Trophoblast cell (in vitro differentiated cells and primary cell): Measurements from ENCODE around the gene ECE2.
A peak's percentile ranks its signal among the peaks of the same experiment; 100 is the strongest.
"Not testable (repeated sequence)": the region's sequence is repeated elsewhere in the genome, so short reads cannot be mapped to it uniquely, and the experiment has no call there.

Experiments used
- DNase-seq, 2 donors: peaks; one replicate each; pipeline ENCODE4 v3.0.0-alpha.2; 2016
- H2AFZ ChIP-seq: 2 replicates; pipeline ENCODE4 v1.6.1; 2013; ENCODE audit warnings: low read length, moderate library complexity, mild to moderate bottlenecking; ENCODE audit not compliant: insufficient read depth, poor library complexity
- H2AK5ac ChIP-seq: 2 replicates; pipeline ENCODE4 v1.6.1; 2013; ENCODE audit warnings: mild to moderate bottlenecking, low read length
- H2BK120ac ChIP-seq: 2 replicates; pipeline ENCODE4 v1.6.1; 2013; ENCODE audit warnings: low read length, mild to moderate bottlenecking, moderate library complexity; ENCODE audit not compliant: insufficient read depth, poor library complexity
- H2BK12ac ChIP-seq: 2 replicates; pipeline ENCODE4 v1.6.1; 2013; ENCODE audit warnings: mild to moderate bottlenecking, low read length, moderate library complexity
- H2BK5ac ChIP-seq: 2 replicates; pipeline ENCODE4 v1.6.1; 2013; ENCODE audit warnings: low read length, low read depth, moderate library complexity, mild to moderate bottlenecking; ENCODE audit not compliant: poor library complexity
- H3K14ac ChIP-seq: 2 replicates; pipeline ENCODE4 v1.6.1; 2013; ENCODE audit warnings: mild to moderate bottlenecking, low read length
- H3K18ac ChIP-seq: 2 replicates; pipeline ENCODE4 v1.6.1; 2013; ENCODE audit warnings: mild to moderate bottlenecking, low read length
- H3K23ac ChIP-seq: 2 replicates; pipeline ENCODE4 v1.6.1; 2013; ENCODE audit warnings: low read length
- H3K27ac ChIP-seq: 2 replicates; pipeline ENCODE4 v1.5.1; 2013; ENCODE audit warnings: low read depth, mild to moderate bottlenecking, inconsistent platforms, low read length, moderate library complexity
- H3K27me3 ChIP-seq: 2 replicates; pipeline ENCODE4 v1.6.1; 2013; ENCODE audit warnings: inconsistent platforms, mild to moderate bottlenecking, low read length, moderate library complexity; ENCODE audit not compliant: insufficient read depth
- H3K36me3 ChIP-seq, 2 experiments: 1 replicate in 1 of 2; 2 replicates in 1 of 2; pipeline ENCODE4 v1.6.1; 2013; ENCODE audit warnings: low read length in 2 of 2, mild to moderate bottlenecking in 2 of 2, moderate library complexity in 1 of 2; ENCODE audit not compliant: insufficient read depth in 2 of 2, control insufficient read depth in 1 of 2
- H3K4ac ChIP-seq: 2 replicates; pipeline ENCODE4 v1.6.1; 2013; ENCODE audit warnings: low read depth, mild to moderate bottlenecking, low read length, moderate library complexity
- H3K4me1 ChIP-seq, 2 experiments: 1 replicate in 1 of 2; 2 replicates in 1 of 2; pipeline ENCODE4 v1.6.1; 2013; ENCODE audit warnings: low read length in 2 of 2, mild to moderate bottlenecking in 2 of 2, moderate library complexity in 1 of 2; ENCODE audit not compliant: insufficient read depth in 2 of 2, control insufficient read depth in 1 of 2
- H3K4me2 ChIP-seq: 2 replicates; pipeline ENCODE4 v1.6.1; 2013; ENCODE audit warnings: inconsistent platforms, mild to moderate bottlenecking, low read length, moderate library complexity
- H3K4me3 ChIP-seq: 2 replicates; pipeline ENCODE4 v1.5.1; 2013; ENCODE audit warnings: mild to moderate bottlenecking, low read depth, low read length, inconsistent platforms
- H3K79me1 ChIP-seq: one replicate; pipeline ENCODE4 v1.6.1; 2013; ENCODE audit warnings: low read length
- H3K79me2 ChIP-seq: 2 replicates; pipeline ENCODE4 v1.6.1; 2013; ENCODE audit warnings: low read length, mild to moderate bottlenecking; ENCODE audit not compliant: control insufficient read depth, insufficient read depth, poor library complexity
- H3K9ac ChIP-seq: 2 replicates; pipeline ENCODE4 v1.6.1; 2013; ENCODE audit warnings: mild to moderate bottlenecking, low read length
- H3K9me3 ChIP-seq: 2 replicates; pipeline ENCODE4 v1.6.1; 2013; ENCODE audit warnings: low read depth, mild to moderate bottlenecking, control low read depth, inconsistent platforms, low read length; ENCODE audit not compliant: insufficient read depth
- H4K12ac ChIP-seq: 2 replicates; pipeline ENCODE4 v1.6.1; 2013; ENCODE audit warnings: low read depth, mild to moderate bottlenecking, low read length, moderate library complexity
- H4K8ac ChIP-seq: 2 replicates; pipeline ENCODE4 v1.6.1; 2013; ENCODE audit warnings: low read depth, mild to moderate bottlenecking, low read length, moderate library complexity
- H4K91ac ChIP-seq: one replicate; pipeline ENCODE4 v1.6.1; 2013; ENCODE audit warnings: low read depth, mild to moderate bottlenecking, low read length, moderate library complexity
- WGBS: extraction: QIAGEN DNeasy Blood & Tissue Kit; methylation state at CpG from one replicate; pipeline ENCODE4 v1.1.7; 2013; ENCODE audit warnings: missing lambda C conversion rate; ENCODE audit not compliant: insufficient read length, insufficient coverage; ENCODE audit errors: extremely low coverage; 5-methylcytosine and 5-hydroxymethylcytosine counted together

Gene ECE2

DNA sequence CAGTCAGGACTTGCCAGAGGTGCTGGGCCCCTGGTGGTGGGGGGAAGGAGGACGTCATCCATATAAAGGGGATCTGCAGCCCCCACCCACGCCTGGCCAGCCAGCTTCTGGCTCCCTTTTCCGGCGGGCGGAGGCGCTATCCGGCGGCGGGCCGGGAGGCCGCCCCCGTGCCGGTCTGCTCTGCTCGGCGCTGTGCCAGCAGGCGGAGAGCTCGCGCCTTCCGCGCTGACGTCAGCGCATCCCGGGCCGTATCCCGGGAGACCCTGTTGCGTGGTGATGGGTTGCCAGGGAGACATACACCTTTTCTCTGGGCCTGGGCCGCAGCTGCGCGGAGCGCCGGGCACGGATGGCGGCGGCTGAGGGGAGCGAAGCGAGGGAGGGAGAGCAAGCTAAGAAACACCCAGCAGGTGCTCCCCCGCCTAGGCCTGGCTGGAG is 62.7 kb downstream of the ECE2 start:
- Histone ChIP-seq H2AK5ac (no peak overlapping the region), H2BK5ac (no peak overlapping the region), H3K4me1 (peaks cover 14 to 21% of the 10 kb centered on the region in 2 experiments), H4K8ac (no peak overlapping the region), H2BK12ac (no peak overlapping the region), H2AFZ (no peak overlapping the region), H3K9me3 (peaks cover 3% of the 10 kb centered on the region), H3K9ac (no peak overlapping the region), H3K4me2 (no peak overlapping the region), H3K4ac (peak overlapping the region; percentile 2), H3K14ac (no peak overlapping the region), H3K23ac (no peak overlapping the region), H3K79me1 (peaks cover 13% of the 10 kb centered on the region), H3K4me3 (no peak overlapping the region), H4K91ac (no peak overlapping the region), H3K18ac (no peak overlapping the region), H2BK120ac (no peak overlapping the region), H4K12ac (no peak overlapping the region), H3K27me3 (no peaks in the 10 kb centered on the region), H3K79me2 (peaks cover 9% of the 10 kb centered on the region), H3K36me3 (peaks cover 22 to 30% of the 10 kb centered on the region in 2 experiments), H3K27ac (no peak overlapping the region)
- no CpG with 5 or more reads among the region's 37 CpGs for WGBS
- no peak for DNase-seq

DNA sequence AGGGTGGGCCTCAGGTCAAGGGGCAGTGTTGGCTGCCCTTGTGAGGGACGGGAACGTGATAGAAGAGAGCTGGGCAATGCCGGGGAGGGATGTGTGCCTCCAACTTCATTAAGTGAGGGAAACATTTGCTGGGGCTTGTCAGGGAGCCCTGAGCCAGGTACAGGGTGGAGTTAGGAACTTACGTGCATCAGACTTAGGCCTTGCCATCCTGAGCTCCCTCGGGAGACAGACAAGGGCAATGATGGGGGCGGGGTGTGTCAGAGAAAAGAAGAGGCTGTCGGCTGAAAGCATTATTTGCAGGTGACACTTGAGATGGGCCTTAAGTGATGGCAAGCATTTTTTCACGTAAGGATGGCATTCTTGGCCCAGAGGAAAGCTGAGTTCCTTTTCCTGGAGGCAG is 63.2 kb downstream of the ECE2 start:
- Histone ChIP-seq H3K79me1 (peaks cover 11% of the 10 kb centered on the region), H3K9me3 (peaks cover 3% of the 10 kb centered on the region), H3K27me3 (no peaks in the 10 kb centered on the region), H3K18ac (no peak overlapping the region), H3K4ac (no peak overlapping the region), H3K9ac (no peak overlapping the region), H3K4me2 (no peak overlapping the region), H2BK5ac (no peak overlapping the region), H3K23ac (no peak overlapping the region), H3K36me3 (peaks cover 18 to 28% of the 10 kb centered on the region in 2 experiments), H3K27ac (no peak overlapping the region), H4K12ac (no peak overlapping the region), H4K91ac (no peak overlapping the region), H4K8ac (no peak overlapping the region), H2BK120ac (no peak overlapping the region), H2AK5ac (no peak overlapping the region), H3K14ac (no peak overlapping the region), H3K4me3 (no peak overlapping the region), H2BK12ac (no peak overlapping the region), H3K79me2 (peaks cover 9% of the 10 kb centered on the region), H2AFZ (no peak overlapping the region), H3K4me1 (peaks cover 12 to 18% of the 10 kb centered on the region in 2 experiments)
- no CpG with 5 or more reads among the region's 8 CpGs for WGBS
- DNase-seq: no peak

- H4K8ac ChIP-seq, H2BK120ac ChIP-seq, H4K91ac ChIP-seq, H3K9me3 ChIP-seq, H3K79me2 ChIP-seq, H3K23ac ChIP-seq, H3K27me3 ChIP-seq, DNase-seq, H2AFZ ChIP-seq, H3K4me3 ChIP-seq, H3K27ac ChIP-seq, H3K4me2 ChIP-seq, H3K4ac ChIP-seq, H3K9ac ChIP-seq, H3K14ac ChIP-seq, H2AK5ac ChIP-seq, H2BK5ac ChIP-seq, H3K18ac ChIP-seq, H4K12ac ChIP-seq, H2BK12ac ChIP-seq: not testable (repeated sequence)
- H3K4me1 ChIP-seq: peaks cover 11 to 15% of the 10 kb centered on the region in 2 experiments
- WGBS: 100% methylated on average over 2 of the region's 19 CpGs
- peaks cover 21 to 28% of the 10 kb centered on the region in 2 experiments for H3K36me3 ChIP-seq
- peaks cover 11% of the 10 kb centered on the region for H3K79me1 ChIP-seq
Measured at GRCh38 chr3:184339451-184340135, 63.8 kb downstream of the ECE2 start.

DNA sequence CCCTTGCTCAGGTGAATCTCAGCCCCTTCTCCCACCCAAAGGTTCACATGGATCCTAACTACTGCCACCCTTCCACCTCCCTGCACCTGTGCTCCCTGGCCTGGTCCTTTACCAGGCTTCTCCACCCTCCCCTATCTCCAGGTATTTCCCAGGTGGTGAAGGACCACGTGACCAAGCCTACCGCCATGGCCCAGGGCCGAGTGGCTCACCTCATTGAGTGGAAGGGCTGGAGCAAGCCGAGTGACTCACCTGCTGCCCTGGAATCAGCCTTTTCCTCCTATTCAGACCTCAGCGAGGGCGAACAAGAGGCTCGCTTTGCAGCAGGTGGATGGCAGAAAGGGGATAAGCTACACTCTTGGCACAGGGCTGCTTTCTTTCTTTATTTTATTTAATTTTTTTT is 66.1 kb downstream of the ECE2 start:
- no peak overlapping the region for H3K14ac ChIP-seq
- H3K36me3 ChIP-seq: peaks cover 21 to 28% of the 10 kb centered on the region in 2 experiments
- H2BK120ac ChIP-seq: no peak overlapping the region
- peaks cover 3 to 4% of the 10 kb centered on the region in 2 experiments for H3K4me1 ChIP-seq
- H2AK5ac ChIP-seq: no peak overlapping the region
- H3K4me2 ChIP-seq: no peak overlapping the region
- H3K79me1 ChIP-seq: no peaks in the 10 kb centered on the region
- no peak overlapping the region for H4K12ac ChIP-seq
- no peak overlapping the region for H3K27ac ChIP-seq
- WGBS: no CpG with 5 or more reads among the region's 7 CpGs
- H4K8ac ChIP-seq: no peak overlapping the region
- H3K4me3 ChIP-seq: no peak overlapping the region
- H3K4ac ChIP-seq: no peak overlapping the region
- no peaks in the 10 kb centered on the region for H3K9me3 ChIP-seq
- H2BK5ac ChIP-seq: no peak overlapping the region
- no peak overlapping the region for H4K91ac ChIP-seq
- DNase-seq: peak; percentile 68 to 78
- no peak overlapping the region for H2AFZ ChIP-seq
- H3K79me2 ChIP-seq: peaks cover 1% of the 10 kb centered on the region
- H3K23ac ChIP-seq: no peak overlapping the region
- no peak overlapping the region for H3K18ac ChIP-seq
- no peaks in the 10 kb centered on the region for H3K27me3 ChIP-seq
- H3K9ac ChIP-seq: no peak overlapping the region
- H2BK12ac ChIP-seq: no peak overlapping the region
